PFSK-1 (cell line): ENCODE results near the gene ANKRD60.

Experiments used
- FOXP2 ChIP-seq: optimal IDR thresholded peaks from 2 replicates; pipeline ENCODE3; 2011; ENCODE audit warnings: borderline replicate concordance, control low read depth, inconsistent platforms; ENCODE audit not compliant: insufficient read depth; ENCODE audit errors: extremely low read length, extremely low read depth
- POLR2AphosphoS5 ChIP-seq: IDR thresholded peaks from 2 replicates; pipeline ENCODE4 v1.6.1; 2012; ENCODE audit warnings: low read depth, mild to moderate bottlenecking, control low read depth, low read length, moderate library complexity
- SIN3A ChIP-seq: IDR thresholded peaks from 2 replicates; pipeline ENCODE4 v1.6.1; 2012; ENCODE audit warnings: mild to moderate bottlenecking, low read length, moderate library complexity, borderline replicate concordance; ENCODE audit not compliant: insufficient read depth
- TAF1 ChIP-seq: IDR thresholded peaks from 2 replicates; pipeline ENCODE4 v1.6.1; 2012; ENCODE audit warnings: low read length, control low read depth, borderline replicate concordance; ENCODE audit not compliant: insufficient read depth
- TF ChIP-seq, protein P1 (sequence below), 2 experiments: IDR thresholded peaks; 2 replicates each; pipeline versions ENCODE4 v1.6.1 to v1.8.0; 2011 to 2012; ENCODE audit warnings: low read depth in 2 of 2, low read length in 2 of 2, control low read depth in 1 of 2, inconsistent platforms in 1 of 2, mild to moderate bottlenecking in 1 of 2, moderate library complexity in 1 of 2; ENCODE audit not compliant: insufficient read depth in 1 of 2

ANKRD60 gene

GRCh38 chr20:58264271-58264670 lies 35.8 kb upstream of the ANKRD60 start:
- TF ChIP-seq FOXP2: no peak
- no peak for TF ChIP-seq TAF1
- TF ChIP-seq, protein P1, sequence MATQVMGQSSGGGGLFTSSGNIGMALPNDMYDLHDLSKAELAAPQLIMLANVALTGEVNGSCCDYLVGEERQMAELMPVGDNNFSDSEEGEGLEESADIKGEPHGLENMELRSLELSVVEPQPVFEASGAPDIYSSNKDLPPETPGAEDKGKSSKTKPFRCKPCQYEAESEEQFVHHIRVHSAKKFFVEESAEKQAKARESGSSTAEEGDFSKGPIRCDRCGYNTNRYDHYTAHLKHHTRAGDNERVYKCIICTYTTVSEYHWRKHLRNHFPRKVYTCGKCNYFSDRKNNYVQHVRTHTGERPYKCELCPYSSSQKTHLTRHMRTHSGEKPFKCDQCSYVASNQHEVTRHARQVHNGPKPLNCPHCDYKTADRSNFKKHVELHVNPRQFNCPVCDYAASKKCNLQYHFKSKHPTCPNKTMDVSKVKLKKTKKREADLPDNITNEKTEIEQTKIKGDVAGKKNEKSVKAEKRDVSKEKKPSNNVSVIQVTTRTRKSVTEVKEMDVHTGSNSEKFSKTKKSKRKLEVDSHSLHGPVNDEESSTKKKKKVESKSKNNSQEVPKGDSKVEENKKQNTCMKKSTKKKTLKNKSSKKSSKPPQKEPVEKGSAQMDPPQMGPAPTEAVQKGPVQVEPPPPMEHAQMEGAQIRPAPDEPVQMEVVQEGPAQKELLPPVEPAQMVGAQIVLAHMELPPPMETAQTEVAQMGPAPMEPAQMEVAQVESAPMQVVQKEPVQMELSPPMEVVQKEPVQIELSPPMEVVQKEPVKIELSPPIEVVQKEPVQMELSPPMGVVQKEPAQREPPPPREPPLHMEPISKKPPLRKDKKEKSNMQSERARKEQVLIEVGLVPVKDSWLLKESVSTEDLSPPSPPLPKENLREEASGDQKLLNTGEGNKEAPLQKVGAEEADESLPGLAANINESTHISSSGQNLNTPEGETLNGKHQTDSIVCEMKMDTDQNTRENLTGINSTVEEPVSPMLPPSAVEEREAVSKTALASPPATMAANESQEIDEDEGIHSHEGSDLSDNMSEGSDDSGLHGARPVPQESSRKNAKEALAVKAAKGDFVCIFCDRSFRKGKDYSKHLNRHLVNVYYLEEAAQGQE (IDR thresholded peaks at IDR 0.05; ENCODE audit: insufficient read depth in 1 of 2, low read depth in 2 of 2, low read length in 2 of 2): no peak
- TF ChIP-seq SIN3A: no peak
- TF ChIP-seq POLR2AphosphoS5: no peak

GRCh38 chr20:58261660-58262059 lies 33.2 kb upstream of the ANKRD60 start:
- TF ChIP-seq FOXP2: no peak
- no peak for TF ChIP-seq TAF1
- TF ChIP-seq, protein P1 (IDR thresholded peaks at IDR 0.05; ENCODE audit: insufficient read depth in 1 of 2, low read depth in 2 of 2, low read length in 2 of 2): no peak
- TF ChIP-seq SIN3A: no peak
- no peak for TF ChIP-seq POLR2AphosphoS5

GRCh38 chr20:58260006-58260405 lies 31.6 kb upstream of the ANKRD60 start:
- TF ChIP-seq FOXP2 (no peak), POLR2AphosphoS5 (no peak), SIN3A (no peak), TAF1 (no peak)
- TF ChIP-seq, protein P1 (IDR thresholded peaks at IDR 0.05; ENCODE audit: insufficient read depth in 1 of 2, low read depth in 2 of 2, low read length in 2 of 2): no peak

- TF ChIP-seq TAF1 (no peak), FOXP2 (no peak)
These were observed 28.4 kb upstream of the ANKRD60 start for GRCh38 chr20:58256842-58257241.

DNA sequence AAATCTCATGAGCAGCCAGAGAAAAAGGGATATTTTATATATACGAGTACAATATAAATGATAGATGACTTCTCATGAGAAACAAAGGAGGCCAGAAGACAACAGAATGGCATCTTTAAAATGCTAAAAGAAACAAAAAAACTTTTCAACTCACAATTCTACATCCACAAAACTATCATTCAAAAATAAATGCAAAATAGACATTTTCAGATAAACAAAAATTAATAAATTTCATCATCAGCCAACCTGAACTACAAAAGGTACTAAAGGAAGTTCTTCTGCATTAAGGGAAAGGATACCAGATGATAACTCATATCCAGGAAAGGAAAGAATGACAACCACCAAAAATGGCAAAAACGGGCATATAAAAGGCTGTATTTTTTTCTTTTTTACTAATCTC lies 27.9 kb upstream of the ANKRD60 start:
- TF ChIP-seq TAF1 (no peak), SIN3A (no peak), POLR2AphosphoS5 (no peak), FOXP2 (no peak)
- TF ChIP-seq, protein P1 (IDR thresholded peaks at IDR 0.05; ENCODE audit: insufficient read depth in 1 of 2, low read depth in 2 of 2, low read length in 2 of 2): no peak
